GM19025 (cell line): ENCODE results near the gene NT5DC3.
A peak's percentile ranks its signal among the peaks of the same experiment; 100 is the strongest.

Experiments
- ATAC-seq: cut with Tn5 transposase; IDR thresholded peaks from one replicate; pipeline ENCODE4 v1.9.1; 2021; ENCODE audit warnings: mild to moderate bottlenecking, low read depth, moderate library complexity; ENCODE audit not compliant: unreplicated experiment

Gene NT5DC3

DNA sequence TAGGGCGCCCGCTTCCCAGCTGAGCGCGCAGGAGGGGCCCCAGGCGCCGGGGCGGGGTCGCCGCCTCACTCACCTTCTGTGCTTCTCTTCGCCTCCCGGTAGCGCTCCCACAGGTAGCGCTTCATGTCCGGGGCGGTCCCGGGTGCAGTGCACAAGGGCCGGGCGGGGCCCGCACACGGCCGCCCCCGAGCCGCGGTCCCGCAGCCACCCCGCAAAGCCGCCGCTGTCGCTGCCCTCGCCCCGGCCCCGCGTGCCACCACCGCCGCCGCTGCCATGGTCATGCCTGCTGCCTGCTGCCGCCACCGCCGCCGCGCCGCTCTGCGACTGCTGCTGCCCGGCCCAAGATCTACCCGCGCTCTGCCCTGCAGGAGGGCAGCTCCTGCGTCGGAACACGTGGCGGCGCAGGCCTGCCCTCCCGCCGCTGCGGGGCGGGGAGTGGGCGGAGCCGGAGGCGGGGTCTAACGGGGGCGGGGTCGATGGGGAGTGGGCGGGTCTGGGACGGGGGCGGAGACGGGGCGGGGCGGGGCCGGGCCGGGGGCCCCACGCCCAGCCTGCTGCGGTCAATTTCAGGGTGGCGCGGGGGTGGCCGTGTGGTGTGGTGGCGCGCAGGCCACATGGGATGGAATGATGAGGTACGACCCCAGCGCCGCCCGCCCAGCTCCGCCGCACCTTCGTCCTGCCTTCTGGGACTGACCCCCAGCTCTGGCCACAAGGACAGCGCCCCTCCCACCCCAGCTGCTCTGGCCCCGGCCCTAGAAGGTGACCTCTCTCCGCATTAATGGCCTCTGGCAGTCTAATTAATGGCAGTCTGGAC lies at the start of gene NT5DC3:
Gene NT5DC3, minus strand, starts transcription at position 359 of the 814 bp plus-strand sequence. Its CDS starts 78 bp downstream, at position 281.
- ATAC-seq: peak; percentile 86

DNA sequence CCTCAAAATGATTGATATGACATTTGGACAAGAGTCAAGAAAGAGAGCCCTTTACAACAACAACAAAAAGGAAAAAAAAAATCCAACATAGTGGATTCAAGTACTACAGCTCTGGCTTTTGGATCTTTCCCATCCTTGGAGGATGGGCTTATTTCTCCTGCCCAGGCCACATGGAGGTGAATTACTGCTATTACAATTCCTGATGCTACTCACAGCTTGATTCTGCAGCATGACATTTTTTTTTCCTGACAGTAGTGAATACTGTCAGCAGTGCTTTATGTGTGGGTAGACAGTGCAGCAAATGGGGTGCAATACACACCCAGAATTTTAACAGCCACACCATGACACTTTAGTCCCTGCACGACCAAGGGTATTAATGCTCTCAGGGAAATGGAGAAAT lies 46.7 kb upstream of the NT5DC3 start:
- no peak for ATAC-seq

DNA sequence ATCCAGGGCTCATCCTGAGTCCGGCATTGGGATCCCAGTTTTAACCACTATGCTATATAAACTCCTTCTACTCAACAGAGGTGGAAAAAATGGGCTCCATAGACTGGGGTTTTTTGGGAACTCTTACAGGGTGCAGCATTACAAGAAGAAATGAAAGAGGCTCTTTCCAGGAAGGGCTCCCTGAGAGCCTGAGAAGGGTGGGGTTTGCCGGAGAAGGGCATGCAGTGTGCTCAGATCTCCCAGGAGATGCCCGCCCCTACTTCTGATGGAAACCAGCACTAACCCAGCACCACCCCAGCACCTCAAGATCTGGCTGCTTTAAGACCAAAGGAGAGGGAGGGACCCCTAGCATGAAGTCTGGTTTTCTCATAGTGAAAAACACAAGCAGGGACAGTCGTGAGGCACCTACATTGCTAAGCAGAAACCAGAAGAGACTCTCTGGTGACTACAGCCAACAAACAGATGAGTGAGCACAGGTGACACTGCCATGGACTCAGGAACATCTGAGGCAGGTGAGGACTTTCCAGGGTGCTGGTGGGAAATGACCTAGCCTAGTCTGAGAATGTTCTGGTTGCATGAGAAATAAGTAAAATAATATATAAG lies 45.3 kb upstream of the NT5DC3 start:
- no peak for ATAC-seq

DNA sequence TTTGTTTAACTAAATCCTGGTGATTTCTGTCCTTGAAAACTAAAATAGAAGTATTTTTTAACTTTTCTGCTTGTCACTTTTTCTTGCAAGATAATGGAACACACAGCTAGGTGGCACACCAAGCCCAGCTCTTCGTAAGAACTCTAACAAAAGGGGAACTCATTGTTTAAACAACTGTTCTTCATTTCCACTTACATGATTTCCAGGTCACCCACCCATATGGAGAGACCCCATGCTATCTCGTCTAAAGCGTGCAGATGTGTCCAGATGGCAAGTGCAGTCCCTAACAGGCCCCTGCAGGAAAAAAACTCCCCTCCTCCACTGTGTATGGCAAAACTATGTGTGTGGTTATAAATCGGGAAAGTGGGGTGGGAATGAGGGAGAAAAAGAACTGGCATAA lies 43.3 kb upstream of the NT5DC3 start:
- ATAC-seq: no peak

DNA sequence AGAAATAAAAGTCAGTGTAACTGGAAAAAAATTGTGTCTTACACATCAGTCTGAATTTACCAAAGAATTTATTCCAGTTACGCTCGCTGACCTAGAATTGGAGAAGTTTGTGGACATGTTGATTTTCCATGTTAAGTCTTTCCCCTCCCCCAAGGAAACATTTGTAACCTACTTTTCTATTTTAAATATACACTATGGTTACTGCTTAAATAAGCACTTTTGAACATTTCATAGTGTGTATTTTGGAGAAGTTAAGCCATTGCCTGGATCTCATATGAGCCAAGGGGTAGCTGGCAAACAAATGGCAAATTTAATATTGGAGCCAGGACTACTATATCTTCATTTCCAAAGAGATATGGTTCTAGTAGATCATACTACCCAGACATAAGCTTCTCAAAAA lies 42.9 kb upstream of the NT5DC3 start:
- no peak for ATAC-seq

DNA sequence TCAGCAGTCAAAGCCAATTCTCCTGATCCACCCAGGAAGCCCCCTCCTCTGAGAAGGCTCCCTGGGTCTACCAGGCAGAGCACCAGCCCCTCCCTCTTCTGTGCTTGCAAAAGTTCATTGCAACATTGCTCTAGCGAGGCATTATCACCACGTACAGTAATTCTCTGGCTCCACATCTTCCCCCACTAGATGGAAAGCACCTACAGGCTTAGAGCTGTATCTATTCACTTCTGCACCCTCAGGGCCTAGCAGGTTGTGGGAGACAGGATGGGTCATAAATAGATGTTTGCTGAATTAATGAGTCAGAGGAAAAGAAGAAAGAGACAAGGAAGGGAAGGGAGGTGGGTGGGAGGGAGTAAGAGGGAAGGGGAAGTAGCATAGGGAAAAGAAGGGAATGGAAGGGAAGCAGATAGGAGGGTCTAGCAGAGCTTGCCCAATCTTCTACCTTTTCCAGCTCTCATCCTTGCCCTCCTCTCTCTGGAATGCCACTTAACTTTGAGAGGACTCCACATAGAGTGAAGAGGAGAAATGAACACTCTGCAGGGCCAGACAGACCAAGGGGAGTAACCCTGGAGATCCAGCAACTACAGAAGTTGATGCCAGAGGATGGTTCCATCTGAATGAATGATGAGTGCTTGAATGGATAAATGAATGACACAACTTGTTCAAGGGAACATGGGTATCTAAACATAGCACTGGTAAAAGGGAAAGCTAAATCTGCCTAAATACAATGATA lies 42.0 kb upstream of the NT5DC3 start:
- ATAC-seq: no peak

DNA sequence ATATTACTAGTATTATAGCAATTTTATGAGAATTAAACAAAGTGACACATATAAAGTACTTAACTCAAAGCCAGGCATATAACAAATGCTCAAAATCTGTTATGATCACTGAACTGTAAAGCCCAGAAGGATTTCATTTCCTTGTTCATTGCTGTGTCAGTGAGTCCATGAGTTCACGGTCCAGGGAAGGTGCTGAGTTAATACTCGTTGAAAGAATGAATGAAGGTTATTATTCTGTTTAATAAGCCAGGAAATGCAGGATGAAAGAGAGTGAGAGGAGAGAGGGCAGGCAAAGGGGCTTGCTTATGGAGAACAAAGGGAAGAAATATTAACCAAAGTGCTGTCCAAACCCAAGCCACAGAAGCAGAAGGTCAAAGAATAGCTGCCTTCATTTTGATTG lies 40.2 kb upstream of the NT5DC3 start:
- no peak for ATAC-seq

DNA sequence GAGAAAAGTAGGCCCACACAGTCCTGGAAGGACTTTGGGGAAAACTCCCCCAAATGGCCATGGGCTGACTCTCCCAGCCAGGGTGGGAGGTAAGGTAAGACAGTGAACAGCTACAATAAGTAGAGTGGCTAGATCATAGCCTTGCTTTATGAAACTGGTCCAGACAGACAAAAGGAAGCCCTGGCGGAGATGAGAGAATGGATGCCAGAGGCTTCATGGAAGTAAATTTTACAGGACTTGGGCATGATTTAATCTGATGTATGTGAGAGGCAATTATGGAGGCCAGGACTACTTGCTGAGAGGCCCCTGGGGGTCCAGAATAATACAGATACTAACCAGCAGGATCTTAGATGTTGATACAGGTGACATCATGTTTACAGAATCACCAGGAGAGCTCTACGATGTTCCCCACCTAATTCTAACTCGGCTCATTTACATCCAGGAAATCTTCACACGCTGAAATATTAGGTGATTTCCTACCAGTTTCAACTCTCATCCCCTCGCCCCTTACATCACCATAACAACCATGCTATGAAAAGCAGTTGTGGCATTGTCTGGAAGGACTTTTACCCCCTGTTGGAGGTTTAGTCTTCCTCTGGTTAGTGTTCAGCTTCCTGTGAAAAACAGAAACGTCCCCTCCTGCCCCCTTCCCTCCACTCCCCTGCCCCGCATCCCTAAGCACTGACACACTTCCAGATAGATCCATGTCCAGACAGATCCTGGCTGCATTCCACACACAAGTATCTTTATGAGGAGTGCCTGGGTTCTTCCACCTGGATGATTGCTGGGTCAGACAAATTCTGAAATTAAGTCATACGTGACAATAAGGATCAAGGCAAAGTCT lies 39.5 kb upstream of the NT5DC3 start:
- ATAC-seq: peak; percentile 63

DNA sequence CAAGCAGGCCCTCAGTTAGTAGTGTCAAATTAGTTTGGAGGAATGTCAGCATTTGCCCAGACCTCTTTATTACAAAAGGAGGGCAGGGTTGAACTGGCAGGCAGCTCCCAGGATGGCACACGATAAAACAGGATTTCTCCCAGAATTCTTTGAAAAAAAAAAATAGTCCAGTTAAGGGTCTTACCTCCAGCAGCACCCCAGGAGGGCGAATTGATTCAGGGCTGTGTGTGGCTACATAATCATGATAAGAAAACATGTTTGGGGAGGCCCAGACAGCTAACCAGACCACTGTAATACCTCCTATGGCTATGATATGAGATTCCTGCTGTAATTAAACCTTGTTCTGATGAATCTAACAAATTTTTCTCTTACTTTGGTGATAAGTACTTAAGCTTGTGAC lies 38.8 kb upstream of the NT5DC3 start:
- ATAC-seq: no peak

DNA sequence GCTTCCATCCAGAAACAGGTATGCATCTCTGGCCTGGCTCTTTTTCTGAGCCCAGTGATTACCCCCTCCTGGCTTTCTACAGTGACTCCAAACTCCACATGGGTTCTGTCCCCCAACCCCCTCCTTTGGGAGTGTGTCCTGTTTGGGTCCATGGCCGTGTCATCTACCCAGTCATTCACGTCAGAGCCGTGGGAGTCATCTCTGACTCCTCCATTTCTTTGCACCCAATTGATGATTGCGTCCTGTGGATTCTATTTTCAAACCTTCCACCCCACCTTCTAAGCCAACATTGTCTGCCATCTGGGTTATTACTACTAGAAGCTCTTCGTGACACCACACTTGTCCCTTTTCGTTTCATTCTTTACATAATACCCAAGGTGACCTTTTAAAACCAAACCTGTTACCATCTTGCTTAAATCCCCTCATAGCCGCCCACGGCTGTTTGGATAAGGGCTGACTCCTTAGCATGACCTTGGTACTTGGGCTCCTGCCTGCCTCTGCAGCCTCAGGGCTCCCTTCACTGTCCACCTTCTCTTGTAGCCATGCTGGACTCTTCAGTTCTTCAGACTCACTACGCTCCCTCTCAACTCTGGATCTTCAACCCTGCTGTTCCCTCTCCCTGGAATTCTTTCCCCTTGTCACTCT lies 38.1 kb upstream of the NT5DC3 start:
- ATAC-seq: no peak

DNA sequence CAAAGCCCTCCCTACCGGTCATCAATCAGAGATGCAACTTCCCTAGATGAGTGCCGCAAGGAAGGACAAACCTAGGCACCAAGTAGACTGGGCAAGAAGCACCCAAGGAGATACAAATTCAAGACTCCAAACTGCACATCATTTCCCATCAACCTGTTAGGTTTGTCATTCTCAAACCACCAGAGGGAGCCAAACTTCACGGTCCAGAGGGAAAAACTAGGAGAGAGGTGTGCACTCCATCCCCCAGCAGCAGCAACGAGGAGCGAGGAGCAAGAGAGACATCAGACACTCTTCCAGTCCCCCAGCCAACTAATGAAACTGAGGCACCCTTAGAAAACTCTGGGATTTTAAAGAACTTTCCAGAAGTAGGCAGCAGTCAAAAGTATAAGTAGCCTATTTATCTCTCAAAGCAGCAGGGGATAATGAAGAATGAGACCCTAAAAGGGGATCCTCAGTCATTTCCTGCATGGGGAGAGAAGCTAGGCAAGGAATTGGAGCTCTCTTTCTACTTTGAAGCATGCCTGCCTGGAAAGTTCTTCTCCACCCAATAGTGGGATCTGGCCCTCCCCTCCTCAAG lies 37.0 kb upstream of the NT5DC3 start:
- ATAC-seq: no peak

DNA sequence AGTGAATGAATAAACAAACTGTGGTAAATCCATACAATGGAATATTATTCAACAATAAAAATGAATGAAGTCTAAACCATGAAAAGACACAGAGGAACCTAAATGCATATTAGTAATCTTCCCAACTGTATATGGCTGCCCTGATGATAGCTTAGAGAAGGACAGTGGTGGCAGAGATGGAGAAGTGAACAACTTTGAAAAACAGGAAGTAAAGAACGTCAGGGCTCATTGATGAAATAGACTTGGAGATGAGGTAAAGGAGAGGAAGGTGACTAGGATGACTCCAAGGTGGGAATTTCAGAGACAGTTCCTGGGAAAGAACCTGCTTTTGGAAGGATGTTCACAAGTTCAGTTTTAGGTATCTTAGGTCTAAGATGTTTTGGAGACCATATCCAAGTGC lies 36.3 kb upstream of the NT5DC3 start:
- no peak for ATAC-seq

DNA sequence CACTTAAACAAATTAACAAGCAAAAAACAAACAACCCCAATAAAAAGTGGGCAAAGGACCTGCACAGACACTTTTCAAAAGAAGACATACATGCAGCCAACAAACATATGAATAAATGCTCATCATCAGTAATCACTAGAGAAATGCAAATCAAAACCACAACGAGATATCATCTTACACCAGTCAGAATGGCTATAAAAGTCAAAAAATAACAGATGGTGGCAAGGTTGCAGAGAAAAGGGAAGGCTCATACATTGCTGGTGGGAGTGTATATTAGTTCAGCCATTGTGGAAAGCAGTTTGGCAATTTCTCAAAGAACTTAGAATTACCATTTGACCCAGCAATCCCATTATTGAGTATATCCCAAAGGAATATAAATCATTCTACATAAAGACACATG lies 34.6 kb upstream of the NT5DC3 start:
- no peak for ATAC-seq

DNA sequence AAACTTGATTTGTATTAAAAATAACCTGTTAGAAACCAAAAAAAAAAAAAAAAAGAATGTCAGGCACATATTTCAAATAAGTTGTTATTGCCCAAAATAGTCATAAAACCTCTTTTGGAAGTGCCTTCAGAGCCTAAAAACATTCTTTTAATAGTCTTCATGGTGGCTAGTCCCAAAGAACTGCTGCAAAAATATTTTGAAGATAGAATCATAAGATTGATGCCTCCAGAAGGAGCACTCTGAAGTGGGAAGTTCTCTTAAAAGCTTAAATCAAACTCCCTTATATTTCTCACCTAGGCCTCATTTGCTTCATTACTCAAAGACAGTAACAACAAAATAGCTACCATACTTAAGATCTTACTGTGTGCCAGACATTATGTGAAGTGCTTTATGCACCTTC lies 27.2 kb upstream of the NT5DC3 start:
- ATAC-seq: no peak

DNA sequence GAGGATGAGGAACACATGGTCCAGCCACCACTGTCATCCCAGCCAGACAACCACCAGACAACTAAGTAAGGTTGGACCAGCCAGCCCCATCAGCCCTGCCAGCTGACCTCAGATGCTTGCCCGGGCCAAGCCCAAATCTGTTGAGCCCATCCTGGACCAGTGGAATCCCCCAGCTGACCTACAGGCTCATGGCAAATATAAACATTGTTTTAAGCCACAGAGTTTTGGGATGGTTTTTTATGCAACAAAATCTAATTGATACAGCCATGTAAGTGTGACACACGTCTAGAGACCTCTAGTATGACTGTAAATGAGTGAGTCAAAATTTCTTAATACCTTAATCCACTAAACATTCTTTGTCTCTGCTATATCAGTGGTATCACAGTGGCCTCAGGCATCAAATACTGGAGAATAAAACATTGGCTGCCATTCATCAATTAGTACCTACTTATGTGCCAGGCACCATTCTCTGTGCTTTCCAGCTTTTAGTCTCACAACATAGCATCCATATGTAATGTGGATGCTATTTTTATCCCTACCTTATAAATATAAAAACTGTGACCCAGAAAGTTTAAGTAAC lies 24.2 kb upstream of the NT5DC3 start:
- no peak for ATAC-seq

DNA sequence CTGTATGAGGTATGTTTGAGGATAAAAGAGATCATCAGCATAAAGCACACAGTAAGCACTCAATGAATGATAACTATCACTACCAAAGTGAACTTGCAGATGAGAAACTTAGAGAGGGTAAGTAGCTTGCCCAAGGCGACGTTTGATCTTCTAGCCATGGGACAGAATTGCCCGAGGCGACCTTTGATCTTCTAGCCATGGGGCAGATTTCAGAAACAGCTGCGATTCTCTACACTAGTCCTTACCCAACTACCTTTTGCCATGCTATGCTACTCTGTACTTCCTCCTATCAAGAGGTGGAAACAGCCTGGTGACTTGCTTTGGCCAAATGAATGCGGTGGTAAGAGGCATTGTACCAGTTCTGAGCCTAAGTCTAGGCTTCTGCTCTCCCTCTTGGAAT lies 23.7 kb upstream of the NT5DC3 start:
- ATAC-seq: no peak

DNA sequence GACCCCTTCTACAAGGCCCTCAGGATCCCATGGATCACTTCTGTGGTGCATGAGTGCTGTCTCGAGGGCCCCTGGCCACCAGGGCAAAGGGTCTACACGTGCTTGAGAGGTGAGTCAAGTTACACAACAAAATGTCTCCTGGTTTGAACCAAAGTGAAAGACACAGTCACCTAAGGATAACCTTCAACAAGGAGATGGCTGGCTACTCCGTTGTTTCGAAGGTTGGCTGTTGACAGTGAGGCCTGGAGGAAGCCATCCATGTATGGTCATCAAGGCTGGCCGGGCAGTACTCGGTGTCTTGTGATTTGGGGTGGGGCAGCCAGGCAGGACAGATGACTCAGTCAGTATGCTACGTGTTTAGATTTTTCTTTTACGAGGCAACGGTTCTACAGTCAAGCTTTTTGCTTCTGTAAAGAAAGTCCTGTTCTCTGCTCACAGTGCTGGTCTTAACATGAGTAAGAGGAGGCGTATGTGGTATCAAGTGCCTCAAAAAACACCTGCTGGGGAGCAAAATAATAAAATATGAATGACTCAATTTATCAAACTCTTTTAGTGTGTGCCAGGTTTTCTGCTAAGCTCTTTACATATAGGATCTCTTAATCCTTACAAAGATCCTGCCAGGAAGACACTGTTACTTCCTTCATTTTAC lies 18.0 kb upstream of the NT5DC3 start:
- ATAC-seq: no peak

DNA sequence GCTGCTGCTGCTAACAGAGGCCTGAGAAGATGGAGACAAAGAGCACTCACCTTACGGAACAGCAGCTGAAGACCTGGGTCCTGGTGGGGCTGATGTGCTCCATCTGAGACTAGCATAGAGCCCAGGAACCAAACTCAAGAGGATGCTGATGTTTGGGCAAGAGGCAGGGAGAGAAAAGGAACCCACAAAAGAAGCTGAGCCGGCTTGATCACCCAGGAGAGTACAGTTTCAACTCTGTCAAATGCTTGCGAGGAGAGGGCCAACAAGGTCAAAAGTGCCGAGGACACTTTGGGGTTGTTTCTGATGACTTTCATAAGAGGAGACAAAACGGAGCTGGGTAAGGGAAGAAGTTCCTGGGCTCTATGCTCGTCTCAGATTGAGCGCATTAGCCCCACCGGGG lies 17.3 kb upstream of the NT5DC3 start:
- ATAC-seq: no peak

DNA sequence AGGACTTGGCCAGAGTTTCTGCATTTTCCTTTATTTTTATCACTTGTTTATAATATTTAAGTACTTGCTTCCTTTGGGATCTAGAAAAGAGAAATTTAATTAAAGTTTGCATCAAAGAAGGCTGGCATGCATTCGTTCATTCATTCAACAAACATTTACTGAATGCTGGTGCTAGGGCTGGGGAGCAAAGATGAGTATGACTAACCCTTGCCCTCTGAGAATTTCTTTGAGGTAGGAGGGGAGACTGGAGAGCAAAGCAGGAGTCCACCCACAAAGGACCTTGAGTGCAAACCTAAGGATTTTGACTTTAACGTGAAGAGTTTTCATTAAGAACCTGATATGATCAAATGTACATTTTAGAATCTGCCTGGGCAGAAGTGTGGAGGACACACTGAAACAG lies 16.1 kb upstream of the NT5DC3 start:
- no peak for ATAC-seq
